Stimulated activated CD4-positive, alpha-beta T cell treated with anti-CD3 and anti-CD28 coated beads, Interleukin-15, amount 100 ng/mL, for 24 hours (primary cell): ENCODE data around the gene XNDC1N.
"Not testable (repeated sequence)": the region's sequence is repeated elsewhere in the genome, so short reads cannot be mapped to it uniquely, and the experiment has no call there.

ENCODE experiments used
- DNase-seq: peaks from one replicate; pipeline ENCODE4 v3.0.0-alpha.2; 2020

The XNDC1N gene

DNA sequence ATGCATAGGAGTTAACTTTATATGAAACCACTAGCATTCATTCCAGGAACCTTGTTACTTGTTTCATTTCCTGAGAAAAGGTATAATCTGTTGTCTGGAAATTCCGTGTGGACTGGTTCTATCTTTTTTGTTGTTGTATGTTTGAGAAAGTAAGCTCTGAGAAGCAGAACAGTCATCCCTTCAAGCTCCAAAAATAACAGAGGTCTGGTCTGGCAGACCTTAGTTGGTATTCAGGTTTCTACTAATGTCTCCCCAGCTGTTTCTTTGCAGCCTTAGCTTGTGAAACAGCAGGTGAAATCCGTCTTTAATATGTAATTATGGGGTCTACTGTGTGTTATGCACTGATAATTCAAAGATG, 2.8 kb upstream of the XNDC1N start:
- DNase-seq, result no peak

DNA sequence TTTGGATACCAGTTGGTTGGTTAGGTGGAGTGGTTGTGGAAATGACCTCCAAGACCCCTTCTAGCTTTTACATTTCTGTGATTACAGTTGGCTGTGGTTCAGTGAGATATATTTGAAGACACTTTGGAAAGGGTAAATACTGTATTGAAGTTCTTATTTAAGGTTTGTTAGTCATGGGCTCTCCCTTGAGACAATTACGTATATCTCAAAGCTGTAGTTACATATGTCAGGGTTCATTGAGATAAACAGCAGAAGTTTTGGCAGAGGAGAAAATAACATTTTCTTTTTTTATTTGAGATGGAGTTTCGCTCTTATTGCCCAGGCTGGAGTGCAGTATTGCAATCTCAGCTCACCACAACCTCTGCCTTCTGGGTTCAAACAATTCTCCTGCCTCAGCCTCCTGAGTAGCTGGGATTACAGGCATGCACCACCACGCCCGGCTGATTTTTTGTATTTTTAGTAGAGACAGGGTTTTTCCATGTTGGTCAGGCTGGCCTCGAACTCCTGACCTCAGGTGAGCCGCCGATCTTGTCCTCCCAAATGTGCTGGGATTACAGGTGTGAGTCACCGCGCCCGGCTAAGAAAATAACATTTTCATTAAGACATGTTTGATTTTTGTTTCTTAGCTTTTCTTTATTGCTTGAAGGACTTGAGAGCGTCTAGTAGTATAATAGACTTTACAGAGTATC, 2.3 kb upstream of the XNDC1N start:
- peak; percentile 39 for DNase-seq

DNA sequence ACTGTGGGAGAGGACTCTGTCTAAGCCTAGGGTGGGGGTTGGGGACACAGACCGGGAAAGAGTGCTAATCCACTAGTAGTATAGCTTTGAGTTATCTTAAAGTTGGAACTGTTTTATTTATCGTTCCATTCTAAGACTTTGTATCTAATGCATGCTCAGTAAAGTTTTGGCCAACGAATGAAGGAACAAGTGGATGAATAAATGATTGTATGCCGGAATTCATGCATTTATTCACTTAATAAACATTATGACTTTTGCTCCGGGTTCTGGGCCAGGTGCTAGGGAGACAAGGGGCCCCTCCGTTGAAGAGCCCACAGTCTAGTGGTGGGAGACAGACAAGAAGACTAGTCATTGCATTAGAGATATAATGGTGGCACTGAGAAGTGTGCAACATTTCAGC, 1.1 kb upstream of the XNDC1N start:
- DNase-seq, result no peak

DNA sequence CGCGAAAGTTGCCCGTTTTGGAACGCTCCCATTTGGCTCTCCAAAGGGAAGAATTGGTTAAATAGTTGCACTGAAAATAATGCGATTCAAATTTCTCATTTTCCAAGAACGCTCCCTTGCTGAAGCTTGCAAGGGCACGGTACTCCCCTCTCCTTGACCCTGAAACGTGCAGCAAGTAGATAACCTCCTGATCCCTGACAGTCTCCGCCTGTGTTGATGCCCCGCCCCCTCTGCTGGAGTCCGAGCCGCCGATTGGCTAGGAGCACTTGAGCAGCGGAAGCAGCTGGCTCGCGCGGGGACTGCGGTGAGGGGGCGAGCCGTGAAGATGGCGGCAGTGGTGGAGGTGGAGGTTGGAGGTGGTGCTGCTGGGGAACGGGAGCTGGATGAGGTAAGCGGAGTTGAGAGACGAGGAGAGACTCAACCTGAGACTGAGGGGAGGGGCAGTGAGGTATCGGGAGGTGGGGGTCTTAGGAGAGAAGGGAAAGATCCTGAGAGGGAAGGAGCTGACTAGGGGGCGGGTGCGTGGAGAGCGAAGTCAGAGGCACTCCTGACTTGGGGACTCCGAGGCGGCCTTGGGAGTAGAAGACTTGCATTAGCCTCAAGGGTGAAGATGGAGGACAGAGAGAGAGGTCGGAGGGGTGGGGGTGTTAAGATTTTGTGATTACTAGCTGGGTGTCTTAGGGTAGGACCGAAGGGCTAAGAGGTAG, 496 bp upstream of the XNDC1N start, which contains the start of gene RNF121:
Gene RNF121, plus strand, starts transcription at position 310 of the 707 bp plus-strand sequence. Its CDS starts 16 bp downstream, at position 326.
- peak; percentile 99 for DNase-seq

DNA sequence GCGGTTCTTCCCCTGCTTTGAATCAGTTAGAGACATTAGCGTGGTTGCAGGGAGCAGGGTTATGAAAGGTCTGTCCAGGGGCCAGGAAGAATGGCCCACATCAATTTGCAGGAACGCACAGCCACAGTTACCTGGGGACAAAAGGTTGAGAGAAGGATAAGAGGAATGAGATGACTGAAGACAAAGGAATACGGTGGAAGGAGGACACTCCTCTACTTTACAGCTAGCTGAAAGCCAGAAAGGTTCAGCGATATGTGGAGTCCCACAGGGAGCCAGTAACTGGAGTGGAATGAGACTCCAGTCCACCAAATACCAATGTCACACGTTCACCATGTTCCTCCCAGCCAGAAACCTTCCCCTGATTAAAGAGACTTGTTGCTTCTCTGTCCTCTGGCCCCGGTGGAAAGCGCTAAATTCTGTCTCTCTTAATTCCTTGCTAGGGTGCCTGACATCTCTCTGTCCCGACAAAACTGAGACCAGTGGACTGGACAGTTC, 10.7 kb downstream of the XNDC1N start:
- DNase-seq, result no peak

DNA sequence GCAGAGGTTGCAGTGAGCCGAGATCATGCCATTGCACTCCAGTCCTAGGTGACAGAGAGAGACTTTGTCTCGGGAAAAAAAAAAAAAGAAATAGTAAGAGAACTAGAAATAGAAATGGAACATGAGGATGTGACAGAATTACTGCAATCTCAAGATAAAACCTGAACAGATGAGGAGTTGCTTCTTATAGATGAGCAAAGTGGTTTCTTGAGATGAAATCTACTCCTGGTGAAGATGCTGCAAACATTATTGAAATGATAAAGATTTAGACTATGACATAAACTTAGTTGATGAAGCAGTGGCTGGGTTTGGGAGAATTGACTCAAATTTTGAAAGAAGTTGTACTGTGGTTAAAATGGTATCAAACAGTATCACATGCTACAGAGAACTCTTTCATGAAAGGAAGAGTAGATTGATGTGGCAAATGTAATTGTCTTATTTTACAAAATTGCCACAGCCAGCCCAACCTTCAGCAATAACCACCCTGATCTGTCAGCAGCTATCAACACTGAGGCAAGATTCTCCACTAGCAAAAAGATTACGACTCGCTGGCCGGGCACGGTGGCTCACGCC, 13.7 kb downstream of the XNDC1N start:
- DNase-seq, result no peak

DNA sequence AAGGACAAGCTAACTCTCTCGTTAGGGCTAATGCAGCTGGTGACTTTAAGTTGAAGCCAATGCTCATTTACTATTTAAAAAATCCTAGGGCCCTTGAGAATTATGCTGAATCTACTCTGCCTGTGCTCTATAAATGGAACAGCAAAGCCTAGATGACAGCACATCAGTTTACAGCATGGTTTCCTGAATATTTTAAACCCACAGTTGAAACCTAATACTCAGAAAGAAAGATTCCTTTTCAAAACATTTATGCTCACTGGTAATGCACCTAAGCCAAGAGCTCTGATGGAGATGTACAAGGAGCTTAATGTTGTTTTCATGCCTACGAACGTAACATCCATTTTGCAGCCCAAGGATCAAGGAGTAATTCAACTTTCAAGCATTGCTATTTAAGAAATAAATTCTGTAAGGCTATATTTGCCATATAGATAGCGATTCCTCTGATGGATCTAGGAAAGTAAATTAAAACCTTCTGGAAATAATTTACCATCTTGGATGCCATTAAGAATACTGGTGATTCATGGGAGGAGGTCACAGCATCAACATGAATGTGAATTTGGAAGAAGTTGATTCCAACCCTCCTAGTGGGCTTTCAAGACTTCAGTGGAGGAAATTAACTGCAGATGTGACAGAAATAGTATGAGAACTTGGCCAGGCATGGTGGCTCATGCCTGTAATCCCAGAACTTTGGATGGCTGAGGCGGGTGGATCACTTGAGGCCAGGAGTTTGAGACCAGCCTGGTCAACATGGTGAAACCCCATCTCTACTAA, 14.5 kb downstream of the XNDC1N start:
- DNase-seq, result no peak

DNA sequence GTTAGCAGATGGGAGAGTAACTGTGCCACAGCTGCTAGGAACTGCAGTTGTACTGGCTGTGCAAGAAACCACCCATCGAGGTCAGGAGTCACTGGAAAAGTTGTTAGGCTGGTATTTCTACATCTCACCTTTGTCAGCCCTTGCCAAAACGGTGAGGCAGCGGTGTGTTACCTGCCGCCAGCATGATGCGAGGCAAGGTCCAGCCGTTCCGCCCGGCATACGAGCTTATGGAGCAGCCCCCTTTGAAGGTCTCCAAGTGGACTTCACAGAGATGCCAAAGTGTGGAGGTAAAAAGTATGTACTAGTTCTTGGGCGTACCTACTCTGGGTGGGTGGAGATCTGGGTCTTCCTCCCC, 16.4 kb downstream of the XNDC1N start:
- DNase-seq, result not testable (repeated sequence)

DNA sequence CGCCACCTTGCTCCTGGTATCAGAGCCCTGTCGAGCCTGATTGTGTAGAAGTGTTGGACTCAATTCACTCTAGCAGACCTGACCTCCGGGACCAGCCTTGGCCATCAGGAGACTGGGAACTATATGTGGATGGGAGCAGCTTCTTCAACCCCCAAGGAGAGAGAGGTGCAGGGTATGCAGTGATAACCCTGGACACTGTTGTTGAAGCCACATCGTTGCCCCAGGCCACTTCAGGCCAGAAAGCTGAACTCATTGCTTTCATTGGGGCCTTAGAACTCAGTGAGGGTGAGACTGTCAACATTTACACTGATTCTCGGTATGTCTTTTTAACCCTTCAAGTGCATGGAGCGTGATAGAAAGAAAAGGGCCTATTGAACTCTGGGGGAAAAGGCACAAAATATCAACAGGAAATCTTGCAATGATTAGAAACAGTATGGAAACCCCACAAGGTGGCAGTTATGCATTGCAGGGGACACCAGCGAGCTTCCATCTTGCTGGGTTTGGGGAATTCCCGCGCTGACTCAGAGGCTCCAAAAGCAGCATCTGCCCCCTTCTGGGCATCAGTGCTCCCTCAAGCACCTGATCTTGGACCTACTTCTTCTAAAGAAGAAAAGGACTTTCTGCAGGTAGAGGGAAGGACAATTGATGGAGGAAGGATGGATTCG, 16.9 kb downstream of the XNDC1N start:
- DNase-seq, result peak; percentile 89

DNA sequence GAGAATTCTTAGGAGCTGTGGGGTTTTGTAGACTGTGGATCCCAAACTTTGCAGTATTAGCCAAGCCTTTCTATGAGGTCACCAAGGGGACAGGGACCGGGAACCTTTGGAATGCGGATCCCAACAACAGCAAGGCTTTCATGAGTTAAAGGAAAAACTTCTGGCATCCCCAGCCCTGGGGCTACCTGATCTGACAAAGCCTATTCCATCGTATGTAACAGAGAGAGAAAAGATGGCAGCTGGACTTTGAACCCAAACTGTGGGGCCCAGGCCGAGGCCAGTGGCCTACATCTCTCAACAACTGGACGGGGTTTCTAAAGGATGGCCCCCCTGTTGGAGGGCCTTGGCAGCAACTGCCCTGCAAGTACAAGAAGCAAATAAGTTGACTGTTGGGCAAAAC, 17.6 kb downstream of the XNDC1N start:
- not testable (repeated sequence) for DNase-seq

DNA sequence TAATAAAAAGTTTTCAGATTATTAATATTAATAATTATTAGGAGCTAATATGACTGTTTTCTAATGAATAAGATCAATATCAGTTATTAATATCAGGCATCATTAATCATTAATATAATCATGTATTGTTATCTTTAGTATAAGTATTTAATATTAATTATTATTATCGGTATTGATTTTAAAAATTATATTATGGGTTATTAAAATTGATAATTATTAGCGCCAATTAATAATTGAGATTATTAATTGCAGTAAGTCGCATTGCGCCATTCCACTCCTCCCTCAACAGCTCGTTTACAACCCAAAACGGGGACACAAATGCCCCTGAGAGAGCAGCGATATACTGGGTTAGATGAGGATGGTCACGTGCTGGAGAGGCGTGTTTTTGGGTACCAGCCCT, 20.2 kb downstream of the XNDC1N start:
- no peak for DNase-seq

DNA sequence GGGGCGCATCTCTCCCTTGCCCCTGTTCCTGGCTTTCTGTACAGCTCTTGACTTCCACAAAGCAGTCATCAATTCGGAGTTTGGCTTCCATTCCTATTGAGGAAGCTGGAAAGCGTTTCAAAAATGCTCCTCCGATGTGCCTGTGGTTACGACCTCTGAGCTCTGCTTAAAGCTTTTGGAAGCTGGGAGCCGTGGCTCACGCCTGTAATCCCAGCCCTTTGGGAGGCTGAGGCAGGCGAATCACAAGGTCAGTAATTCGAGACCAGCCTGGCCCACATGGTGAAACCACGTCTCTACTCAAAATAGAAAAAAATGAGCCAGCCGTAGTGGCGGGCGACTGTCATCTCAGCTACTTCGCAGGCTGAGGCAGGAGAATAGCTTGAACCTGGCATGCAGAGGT, 27.3 kb downstream of the XNDC1N start:
- DNase-seq, result not testable (repeated sequence)

DNA sequence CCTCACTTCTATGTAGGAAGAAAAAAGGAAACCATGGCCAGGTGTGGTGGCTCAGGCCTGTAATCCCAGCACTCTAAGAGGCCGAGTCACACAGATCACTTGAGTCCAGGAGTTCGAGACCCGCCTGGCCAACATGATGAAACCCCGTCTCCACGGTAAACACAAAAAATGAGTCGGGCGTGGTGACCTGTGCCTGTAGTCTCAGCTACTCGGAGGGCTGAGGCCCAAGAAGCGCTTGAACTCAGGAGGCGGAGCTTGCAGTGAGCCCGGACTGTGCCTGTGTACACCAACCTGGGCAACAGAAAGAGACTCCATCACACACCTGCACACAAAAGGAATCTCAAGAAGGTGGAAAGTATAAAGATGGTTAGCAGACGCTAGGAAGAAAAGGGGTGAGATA, 32.4 kb downstream of the XNDC1N start:
- no peak for DNase-seq

DNA sequence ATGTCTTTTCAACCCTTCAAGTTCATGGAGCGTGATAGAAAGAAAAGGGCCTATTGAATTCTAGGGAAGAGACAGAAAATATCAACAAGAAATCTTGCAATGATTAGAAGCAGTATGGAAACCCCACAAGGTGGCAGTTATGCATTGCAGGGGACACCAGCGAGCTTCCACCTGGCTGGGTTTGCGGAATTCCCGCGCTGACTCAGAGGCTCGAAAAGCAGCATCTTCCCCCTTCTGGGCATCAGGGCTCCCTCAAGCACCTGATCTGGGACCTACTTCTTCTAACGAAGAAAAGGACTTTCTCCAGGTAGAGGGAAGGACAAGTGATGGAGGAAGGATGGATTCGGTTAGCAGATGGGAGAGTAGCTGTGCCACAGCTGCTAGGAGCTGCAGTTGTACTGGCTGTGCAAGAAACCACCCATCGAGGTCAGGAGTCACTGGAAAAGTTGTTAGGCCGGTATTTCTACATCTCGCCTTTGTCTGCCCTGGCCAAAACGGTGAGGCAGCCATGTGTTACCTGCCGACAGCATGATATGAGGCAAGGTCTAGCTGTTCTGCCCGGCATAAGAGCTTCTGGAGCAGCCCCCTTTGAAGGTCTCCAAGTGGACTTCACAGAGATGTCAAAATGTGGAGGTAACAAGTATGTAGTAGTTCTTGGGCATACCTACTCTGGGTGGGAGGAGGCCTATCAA, 39.1 kb downstream of the XNDC1N start:
- not testable (repeated sequence) for DNase-seq

DNA sequence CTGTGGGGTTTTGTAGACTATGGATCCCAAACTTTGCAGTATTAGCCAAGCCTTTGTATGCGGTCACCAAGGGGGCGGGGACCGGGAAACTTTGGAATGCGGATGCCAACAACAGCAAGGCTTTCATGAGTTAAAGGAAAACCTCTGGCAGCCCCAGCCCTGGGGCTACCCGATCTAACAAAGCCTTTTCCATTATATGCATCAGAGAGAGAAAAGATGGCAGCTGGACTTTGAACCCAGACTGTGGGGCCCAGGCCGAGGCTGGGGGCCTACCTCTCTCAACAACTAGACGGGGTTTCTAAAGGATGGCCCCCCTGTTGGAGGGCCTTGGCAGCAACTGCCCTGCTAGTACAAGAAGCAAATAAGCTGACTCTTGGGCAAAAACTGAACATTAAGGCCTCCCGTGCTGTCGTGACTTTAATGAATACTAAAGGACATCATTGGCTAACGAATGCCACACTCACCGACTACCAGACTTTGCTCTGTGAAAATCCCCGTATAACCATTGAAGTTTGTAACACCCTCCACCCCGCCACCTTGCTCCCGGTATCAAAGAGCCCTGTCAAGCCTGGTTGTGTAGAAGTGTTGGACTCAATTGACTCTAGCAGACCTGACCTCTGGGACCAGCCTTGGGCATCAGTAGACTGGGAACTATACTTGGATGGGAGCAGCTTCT, 39.9 kb downstream of the XNDC1N start:
- not testable (repeated sequence) for DNase-seq

DNA sequence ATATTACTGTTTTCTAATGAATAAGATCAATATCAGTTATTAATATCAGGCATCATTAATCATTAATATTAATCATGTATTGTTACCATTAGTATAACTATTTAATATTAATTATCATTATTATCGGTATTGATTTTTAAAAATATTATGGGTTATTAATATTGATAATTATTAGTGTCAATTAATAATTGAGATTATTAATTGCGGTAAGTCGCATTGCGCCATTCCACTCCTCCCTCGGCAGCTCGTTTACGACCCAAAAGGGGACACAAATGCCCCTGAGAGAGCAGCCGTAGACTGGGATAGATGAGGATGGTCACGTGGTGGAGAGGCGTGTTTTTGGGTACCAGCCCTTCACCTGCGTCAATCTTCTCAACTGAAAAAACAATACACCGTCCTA, 42.6 kb downstream of the XNDC1N start:
- not testable (repeated sequence) for DNase-seq
